Lung (tissue), 12 donors: ENCODE data around the gene TRAPPC1. TPM values are rescaled to one million over a fixed set of nuclear protein-coding genes. Genes with fewer than 3 reads are reported as not detected.

Source experiments
- ATAC-seq: fragments of 200-7000 bp; cut with Tn5 transposase; one replicate; pipeline ENCODE4 v1.9.1; 2020; ENCODE audit warnings: moderate number of reproducible peaks; ENCODE audit not compliant: insufficient read depth, low FRiP score
- DNase-seq, 3 donors: peaks; one replicate each; pipeline ENCODE4 v3.0.0-alpha.2; 2013 to 2017
- H3K27ac ChIP-seq, 2 donors: one replicate each; pipeline ENCODE4 v1.5.1; 2013; ENCODE audit warnings: mild to moderate bottlenecking in 2 of 2, moderate library complexity in 2 of 2, control low read depth in 1 of 2, inconsistent platforms in 1 of 2, low read depth in 1 of 2, low read length in 1 of 2
- H3K27me3 ChIP-seq, 3 donors: one replicate each; pipeline ENCODE4 v1.5.1; 2013; ENCODE audit warnings: low read length in 2 of 3; ENCODE audit not compliant: control insufficient read depth in 3 of 3, insufficient read depth in 3 of 3
- H3K36me3 ChIP-seq, 4 donors: one replicate each; pipeline ENCODE4 v1.5.1; 2013; ENCODE audit warnings: low read length in 4 of 4, mild to moderate bottlenecking in 1 of 4, moderate library complexity in 1 of 4; ENCODE audit not compliant: control insufficient read depth in 4 of 4, insufficient read depth in 4 of 4
- H3K4me1 ChIP-seq, 5 donors: one replicate each; pipeline ENCODE4 v1.5.1; 2013; ENCODE audit warnings: low read length in 5 of 5, mild to moderate bottlenecking in 2 of 5, moderate library complexity in 1 of 5; ENCODE audit not compliant: control insufficient read depth in 5 of 5, insufficient read depth in 5 of 5
- H3K4me3 ChIP-seq: one replicate; pipeline ENCODE4 v1.5.1; 2013; ENCODE audit warnings: mild to moderate bottlenecking, control low read depth, moderate library complexity
- H3K9ac ChIP-seq, 2 donors: one replicate each; pipeline ENCODE4 v1.5.1; 2013; ENCODE audit warnings: low read length in 2 of 2, control low read depth in 1 of 2; ENCODE audit not compliant: insufficient read depth in 1 of 2
- H3K9me3 ChIP-seq, 4 donors: one replicate each; pipeline ENCODE4 v1.5.1; 2013; ENCODE audit warnings: low read length in 3 of 4, mild to moderate bottlenecking in 1 of 4, moderate library complexity in 1 of 4; ENCODE audit not compliant: control insufficient read depth in 4 of 4, insufficient read depth in 3 of 4
- CTCF ChIP-seq: IDR thresholded peaks from 2 replicates; pipeline ENCODE4 v1.5.1; 2012; ENCODE audit warnings: mild to moderate bottlenecking; ENCODE audit errors: control extremely low read depth, extremely low read depth
- WGBS, 2 donors: extraction: QIAGEN DNeasy Blood & Tissue Kit; methylation state at CpG; one replicate each; pipeline ENCODE4 v1.1.7; 2013; 5-methylcytosine and 5-hydroxymethylcytosine counted together
- polyA plus RNA-seq, 2 donors: library from polyadenylated mRNA; stranded (reverse); fragments of 200-250 nt; gene quantifications; one replicate each; pipeline ENCODE4 v1.2.1, GENCODE V29; 2013
- total RNA-seq, 2 donors: library from RNA; depleted of rRNA in 1 of 2; stranded (reverse); fragments of >200 nt in 1 of 2; gene quantifications; one replicate each; pipeline ENCODE4 v1.2.1, GENCODE V29; 2014 to 2021
- donor health status: control.
- donor health status: control.
- donor health status: Bipolar disorder and iron deficiency.
- donor health status: healthy.
- donor health status: DM: yes; HTN: yes; CAD: no.

The TRAPPC1 gene
- total and polyA plus RNA-seq, 4 donors, result 58.9 to 213 (median 165) TPM

- no peak overlapping the region for H3K4me3 ChIP-seq
- no peak for DNase-seq
- ATAC-seq, result no peak
- TF ChIP-seq CTCF, result no peak
- H3K36me3 ChIP-seq, result no peaks in the 10 kb centered on the region
- H3K27me3 ChIP-seq, result no peaks in the 10 kb centered on the region
- 34 to 65% methylated on average over 6 of the region's 6 CpGs for WGBS, 2 donors
- H3K27ac ChIP-seq, result no peak overlapping the region
- H3K9me3 ChIP-seq, result no peaks in the 10 kb centered on the region
- no peaks in the 10 kb centered on the region for H3K4me1 ChIP-seq
- no peak overlapping the region for H3K9ac ChIP-seq
Observed at GRCh38 chr17:7969433-7969832, 37.7 kb upstream of the TRAPPC1 start.

GRCh38 chr17:7967751-7968150 lies 36.0 kb upstream of the TRAPPC1 start:
- Histone ChIP-seq H3K36me3 (no peaks in the 10 kb centered on the region), H3K4me3 (no peak overlapping the region), H3K27me3 (no peaks in the 10 kb centered on the region), H3K9ac (no peak overlapping the region), H3K27ac (no peak overlapping the region), H3K9me3 (no peaks in the 10 kb centered on the region), H3K4me1 (no peaks in the 10 kb centered on the region)
- TF ChIP-seq CTCF, result no peak
- ATAC-seq, result no peak
- WGBS, 2 donors, result 53 to 63% methylated on average over 2 of the region's 2 CpGs
- no peak for DNase-seq

GRCh38 chr17:7961421-7961820 lies 29.7 kb upstream of the TRAPPC1 start:
- peaks cover 0 to 3% (median 0%) of the 10 kb centered on the region in 5 donors for H3K4me1 ChIP-seq
- no peak overlapping the region for H3K9ac ChIP-seq
- no peak overlapping the region for H3K4me3 ChIP-seq
- DNase-seq (no peak), ATAC-seq (no peak)
- H3K27ac ChIP-seq, result no peak overlapping the region
- no peaks in the 10 kb centered on the region for H3K36me3 ChIP-seq
- TF ChIP-seq CTCF, result no peak
- no peaks in the 10 kb centered on the region for H3K9me3 ChIP-seq
- 37 to 68% methylated on average over 2 of the region's 2 CpGs for WGBS, 2 donors
- peaks cover 0 to 2% (median 0%) of the 10 kb centered on the region in 3 donors for H3K27me3 ChIP-seq
